Left ventricle myocardium inferior (tissue), 1 donor: ENCODE measurements around the gene PABPN1L. TPM values are rescaled to one million over a fixed set of nuclear protein-coding genes. Genes with fewer than 3 reads are reported as not detected.

ENCODE experiments used
- DNase-seq: peaks from one replicate; pipeline ENCODE4 v3.0.0-alpha.2; 2020
- H3K27ac ChIP-seq: fragments of 200-600 bp; replicated peaks from 2 replicates; pipeline ENCODE4 v1.8.0; 2021
- H3K27me3 ChIP-seq: fragments of 200-600 bp; 2 replicates; pipeline ENCODE4 v1.8.0; 2021; ENCODE audit warnings: low read depth
- H3K36me3 ChIP-seq: fragments of 200-600 bp; 2 replicates; pipeline ENCODE4 v1.8.0; 2021
- H3K4me1 ChIP-seq: fragments of 200-600 bp; 2 replicates; pipeline ENCODE4 v1.8.0; 2021
- H3K4me3 ChIP-seq: fragments of 200-600 bp; 2 replicates; pipeline ENCODE4 v1.8.0; 2021; ENCODE audit warnings: mild to moderate bottlenecking, moderate library complexity
- H3K9me3 ChIP-seq: fragments of 200-600 bp; replicated peaks from 2 replicates; pipeline ENCODE4 v1.8.0; 2021
- intact Hi-C: fragments of 100-400 bp; cut with micrococcal nuclease; formaldehyde crosslinking; loops from one replicate; pipeline ENCODE4 v1.11.0; 2022
- total RNA-seq: library from RNA; stranded (reverse); fragmentation: NEBNext Ultra II Directional; extraction: Animal tissue kit (Norgen Biotek cat#: 25700); gene quantifications from one replicate; pipeline ENCODE4 v1.2.1, GENCODE V29; 2021
- TF ChIP-seq, protein P1 (sequence below): fragments of 200-600 bp; IDR thresholded peaks from 2 replicates; pipeline ENCODE4 v1.8.0; 2021; ENCODE audit warnings: antibody characterized with exemption, mild to moderate bottlenecking, borderline replicate concordance
- donor health status: DM: no; HTN: yes; CAD: no; lungs with severe emphysema.

The PABPN1L gene
- total RNA-seq, 1 donor from 2014 or later, result not detected

DNA sequence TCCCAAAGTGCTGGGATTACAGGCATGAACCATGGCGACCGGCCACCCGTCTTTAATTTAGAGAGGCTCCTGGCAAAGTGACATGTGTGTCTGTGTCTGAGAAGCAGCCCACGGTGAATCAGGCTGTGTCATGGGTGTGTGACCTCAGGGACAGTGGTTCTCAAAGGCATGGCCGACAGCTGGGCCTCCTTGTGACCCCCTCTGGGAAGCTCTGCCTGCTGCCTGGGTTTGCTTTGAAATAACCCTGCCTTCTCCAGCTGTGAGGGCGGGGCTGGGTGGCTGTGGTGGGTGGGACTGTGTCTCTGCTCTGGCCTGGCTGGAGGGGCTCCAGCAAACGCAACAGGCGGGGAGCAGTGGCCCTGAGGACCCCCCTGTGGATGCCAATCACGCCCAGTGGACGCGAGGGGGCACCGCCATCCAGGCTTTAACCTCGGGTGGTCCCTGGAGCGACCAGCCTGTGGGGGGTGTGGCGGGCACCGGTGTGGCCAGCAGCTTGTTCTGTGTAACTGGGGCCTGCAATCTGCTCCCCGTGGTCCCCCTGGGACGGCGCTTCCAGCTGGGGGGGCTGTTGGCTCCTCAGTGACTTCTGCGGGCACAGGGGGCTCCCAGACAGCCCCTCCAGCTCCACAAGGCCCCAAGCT lies 46.0 kb downstream of the PABPN1L start:
- intact Hi-C loops, result no loop called here
- peaks cover 33% of the 10 kb centered on the region for H3K36me3 ChIP-seq
- DNase-seq, result no peak

DNA sequence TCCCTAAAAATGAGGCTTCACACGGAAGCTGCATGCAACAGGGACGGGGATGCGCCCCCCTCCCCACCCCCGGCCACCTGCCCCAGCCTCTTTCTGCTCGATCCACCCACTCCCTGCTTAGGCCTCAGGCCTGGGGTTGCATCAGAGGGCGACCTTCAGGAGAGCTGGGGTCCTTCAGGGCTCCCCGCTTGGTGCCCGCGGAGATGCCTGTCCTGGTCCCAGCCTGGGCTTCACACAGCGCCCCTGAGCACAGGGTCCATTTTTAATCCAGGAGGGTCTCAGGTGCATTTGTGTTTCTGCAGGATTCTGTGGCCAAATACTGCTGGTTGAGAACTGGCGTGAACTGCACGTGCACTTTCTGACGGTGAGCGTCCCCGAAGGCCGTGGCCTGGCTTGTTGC lies 47.3 kb downstream of the PABPN1L start:
- no peaks in the 10 kb centered on the region for H3K27me3 ChIP-seq
- H3K36me3 ChIP-seq, result peaks cover 26% of the 10 kb centered on the region
- intact Hi-C loops, result no loop called here
- H3K4me3 ChIP-seq, result no peak overlapping the region
- H3K4me1 ChIP-seq, result no peaks in the 10 kb centered on the region
- TF ChIP-seq, protein P1, sequence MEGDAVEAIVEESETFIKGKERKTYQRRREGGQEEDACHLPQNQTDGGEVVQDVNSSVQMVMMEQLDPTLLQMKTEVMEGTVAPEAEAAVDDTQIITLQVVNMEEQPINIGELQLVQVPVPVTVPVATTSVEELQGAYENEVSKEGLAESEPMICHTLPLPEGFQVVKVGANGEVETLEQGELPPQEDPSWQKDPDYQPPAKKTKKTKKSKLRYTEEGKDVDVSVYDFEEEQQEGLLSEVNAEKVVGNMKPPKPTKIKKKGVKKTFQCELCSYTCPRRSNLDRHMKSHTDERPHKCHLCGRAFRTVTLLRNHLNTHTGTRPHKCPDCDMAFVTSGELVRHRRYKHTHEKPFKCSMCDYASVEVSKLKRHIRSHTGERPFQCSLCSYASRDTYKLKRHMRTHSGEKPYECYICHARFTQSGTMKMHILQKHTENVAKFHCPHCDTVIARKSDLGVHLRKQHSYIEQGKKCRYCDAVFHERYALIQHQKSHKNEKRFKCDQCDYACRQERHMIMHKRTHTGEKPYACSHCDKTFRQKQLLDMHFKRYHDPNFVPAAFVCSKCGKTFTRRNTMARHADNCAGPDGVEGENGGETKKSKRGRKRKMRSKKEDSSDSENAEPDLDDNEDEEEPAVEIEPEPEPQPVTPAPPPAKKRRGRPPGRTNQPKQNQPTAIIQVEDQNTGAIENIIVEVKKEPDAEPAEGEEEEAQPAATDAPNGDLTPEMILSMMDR, result no peak
- H3K9me3 ChIP-seq, result no peaks in the 10 kb centered on the region
- DNase-seq, result no peak
- no peak overlapping the region for H3K27ac ChIP-seq

More for the DNA sequence above, 46.0 kb downstream of the PABPN1L start:
- Histone ChIP-seq H3K4me3 (no peak overlapping the region), H3K27ac (no peak overlapping the region), H3K9me3 (no peaks in the 10 kb centered on the region), H3K4me1 (no peaks in the 10 kb centered on the region), H3K27me3 (no peaks in the 10 kb centered on the region)
- TF ChIP-seq, protein P1, result no peak

DNA sequence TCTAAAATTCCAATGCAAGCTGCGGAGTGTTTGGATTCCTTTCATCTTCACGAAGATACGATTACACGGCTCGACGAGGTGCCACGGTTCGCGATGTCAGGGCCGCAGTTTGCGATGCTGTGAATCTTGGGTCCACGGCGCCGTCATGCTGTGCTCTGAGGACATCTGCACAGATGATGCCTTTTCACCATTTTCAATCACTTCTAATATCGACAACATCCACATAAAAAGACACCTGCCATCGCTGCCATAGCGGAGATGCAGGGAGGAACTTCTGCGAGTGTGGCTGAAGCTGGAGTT lies 47.9 kb downstream of the PABPN1L start:
- peaks cover 23% of the 10 kb centered on the region for H3K36me3 ChIP-seq
- H3K9me3 ChIP-seq, result no peaks in the 10 kb centered on the region
- H3K4me1 ChIP-seq, result peaks cover 1% of the 10 kb centered on the region
- H3K27me3 ChIP-seq, result no peaks in the 10 kb centered on the region
- DNase-seq, result no peak
- TF ChIP-seq, protein P1, result no peak
- no peak overlapping the region for H3K4me3 ChIP-seq
- intact Hi-C loops, result no loop called here
- H3K27ac ChIP-seq, result no peak overlapping the region

DNA sequence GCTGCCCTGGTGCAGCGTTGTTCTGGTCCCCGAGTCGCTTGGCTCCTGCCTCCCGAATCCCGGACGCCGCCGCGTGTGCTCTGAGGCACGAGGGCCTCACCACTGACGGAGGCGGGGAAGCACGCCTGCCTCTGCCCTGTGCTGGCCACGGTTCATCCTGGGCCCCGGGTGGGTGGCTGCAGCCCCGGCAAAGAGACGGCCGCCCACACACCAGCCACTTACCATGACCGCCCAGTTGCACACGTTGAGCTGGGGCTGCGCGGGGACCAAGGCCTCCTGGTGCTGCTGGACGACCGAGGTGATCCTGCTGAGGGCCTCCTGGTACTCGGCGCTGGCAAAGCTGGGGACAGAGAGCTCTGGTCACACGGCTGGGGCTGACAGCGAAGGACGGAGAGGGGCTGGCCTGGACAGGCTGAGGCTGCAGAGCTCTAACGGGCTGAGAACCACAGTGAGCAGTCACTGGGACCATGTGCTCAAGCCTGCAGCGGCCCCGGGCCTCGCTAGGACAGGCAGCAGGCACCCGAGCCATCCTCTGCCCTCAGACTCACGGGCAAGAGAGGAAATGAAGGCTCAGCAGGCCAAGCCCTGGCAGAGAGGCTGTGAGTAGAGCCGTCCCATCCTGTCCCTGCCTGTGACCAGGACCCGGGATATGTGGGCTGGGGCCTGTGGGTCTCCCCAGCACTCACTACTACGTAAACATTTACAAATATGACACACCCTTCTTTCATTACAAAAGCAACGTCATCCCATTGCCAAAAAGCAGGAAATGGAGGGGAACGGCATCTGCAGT lies 48.5 kb downstream of the PABPN1L start:
- Histone ChIP-seq H3K4me3 (no peak overlapping the region), H3K4me1 (peaks cover 7% of the 10 kb centered on the region), H3K27me3 (no peaks in the 10 kb centered on the region), H3K9me3 (no peaks in the 10 kb centered on the region), H3K27ac (no peak overlapping the region), H3K36me3 (peaks cover 21% of the 10 kb centered on the region)
- intact Hi-C loops, result no loop called here
- TF ChIP-seq, protein P1, result no peak
- DNase-seq, result no peak

DNA sequence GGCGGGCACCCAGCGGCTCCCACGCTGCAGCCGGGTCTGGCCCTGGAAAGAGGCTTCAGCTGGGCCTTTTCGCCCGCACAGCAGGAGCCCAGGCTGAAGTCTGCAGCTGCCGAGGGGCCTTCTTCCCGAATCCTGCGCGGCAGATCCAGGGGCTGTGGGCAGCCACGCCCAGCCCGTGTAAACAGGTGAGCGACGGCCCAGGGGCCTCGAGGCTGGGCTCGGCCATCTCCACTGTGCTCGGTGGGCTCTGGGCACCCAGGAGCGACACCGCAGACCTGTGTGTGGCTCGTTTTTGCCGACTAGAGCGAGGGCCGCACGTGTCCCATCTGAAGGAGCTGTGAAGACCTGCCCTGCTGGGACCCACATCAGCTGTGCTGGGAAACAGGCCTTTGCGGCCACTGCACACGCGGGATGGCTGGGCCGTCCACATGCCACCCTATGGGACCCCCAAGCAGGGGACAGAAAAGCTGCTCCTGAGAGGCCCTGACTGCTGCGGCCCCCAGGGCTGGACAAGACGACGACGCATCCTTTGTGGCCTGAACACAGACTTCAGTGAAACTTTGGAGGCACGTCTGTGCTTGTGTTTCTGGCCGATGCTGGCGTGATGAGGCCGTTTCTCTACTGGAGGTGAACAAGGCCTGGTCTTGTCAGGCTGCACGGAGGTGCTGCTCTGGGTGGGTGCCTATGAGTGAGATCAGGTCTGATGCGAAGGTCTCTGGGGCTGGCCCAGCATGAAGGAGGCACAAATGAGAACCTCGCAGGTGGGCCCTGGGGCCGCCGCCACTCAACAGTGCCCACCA lies 49.5 kb downstream of the PABPN1L start:
- no peaks in the 10 kb centered on the region for H3K9me3 ChIP-seq
- H3K4me3 ChIP-seq, result no peak overlapping the region
- TF ChIP-seq, protein P1, result no peak
- peaks cover 11% of the 10 kb centered on the region for H3K36me3 ChIP-seq
- H3K4me1 ChIP-seq, result peaks cover 17% of the 10 kb centered on the region
- no peak for DNase-seq
- H3K27ac ChIP-seq, result no peak overlapping the region
- H3K27me3 ChIP-seq, result no peaks in the 10 kb centered on the region
- intact Hi-C loops, result no loop called here
